Skeletal muscle satellite cell (primary cell): ENCODE results near the gene C4orf36.

Experiments
- H3K27me3 ChIP-seq: 2 replicates; pipeline ENCODE4 v1.7.0; 2013; ENCODE audit warnings: low read length; ENCODE audit not compliant: control insufficient read depth, insufficient read depth
- H3K36me3 ChIP-seq: 2 replicates; pipeline ENCODE4 v1.7.0; 2013; ENCODE audit warnings: mild to moderate bottlenecking, control low read depth, low read length; ENCODE audit not compliant: insufficient read depth
- H3K4me1 ChIP-seq: 2 replicates; pipeline ENCODE4 v1.7.0; 2013; ENCODE audit warnings: low read length; ENCODE audit not compliant: control insufficient read depth, insufficient read depth
- H3K4me2 ChIP-seq: 2 replicates; pipeline ENCODE4 v1.7.0; 2013; ENCODE audit warnings: mild to moderate bottlenecking, low read length
- H3K4me3 ChIP-seq: 2 replicates; pipeline ENCODE4 v1.7.0; 2013; ENCODE audit warnings: low read length
- H3K9ac ChIP-seq: 2 replicates; pipeline ENCODE4 v1.7.0; 2013; ENCODE audit warnings: mild to moderate bottlenecking, low read depth, low read length, moderate library complexity
- H3K9me3 ChIP-seq: replicated peaks from 2 replicates; pipeline ENCODE4 v1.7.0; 2013; ENCODE audit warnings: mild to moderate bottlenecking, control low read depth, low read length

The C4orf36 gene

GRCh38 chr4:86927843-86928395, 35.7 kb upstream of the C4orf36 start:
- peak overlapping the region; percentile 52 for H3K4me2 ChIP-seq
- H3K9ac ChIP-seq = no peak overlapping the region
- peaks cover 26% of the 10 kb centered on the region for H3K4me1 ChIP-seq
- no peaks in the 10 kb centered on the region for H3K36me3 ChIP-seq
- H3K27me3 ChIP-seq = no peaks in the 10 kb centered on the region
- H3K9me3 ChIP-seq = no peaks in the 10 kb centered on the region
- H3K4me3 ChIP-seq = no peak overlapping the region

DNA sequence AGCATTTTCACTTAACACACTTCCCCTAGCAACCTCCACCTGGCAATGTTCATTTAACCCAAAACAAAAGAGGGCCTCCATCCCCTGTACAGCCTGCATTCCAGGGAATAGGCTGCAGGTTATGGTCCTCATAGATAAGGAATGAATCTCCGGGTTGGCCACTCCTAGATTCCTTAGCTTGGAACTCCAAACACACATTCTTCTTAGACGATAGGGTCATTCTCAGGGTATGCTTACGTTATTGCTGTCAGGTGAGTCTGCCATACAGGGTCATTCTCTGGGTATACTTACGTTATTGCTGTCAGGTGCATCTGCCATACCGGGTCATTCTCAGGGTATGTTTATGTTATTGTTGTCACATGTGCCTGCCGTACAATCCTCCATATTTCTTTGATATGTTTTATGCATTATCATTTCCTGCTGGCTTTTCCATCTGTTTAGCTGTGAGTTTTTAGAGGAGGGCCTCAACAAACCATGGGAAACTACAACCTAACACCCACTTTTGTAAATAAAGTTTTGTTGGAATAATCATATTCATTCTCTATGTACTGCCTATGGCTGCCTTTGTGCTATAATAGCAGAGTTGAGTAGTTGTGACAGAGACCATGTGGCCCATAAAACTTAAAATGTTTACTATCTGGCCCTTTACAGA, 34.3 kb upstream of the C4orf36 start:
- H3K27me3 ChIP-seq = no peaks in the 10 kb centered on the region
- H3K9me3 ChIP-seq = no peaks in the 10 kb centered on the region
- H3K9ac ChIP-seq = no peak overlapping the region
- no peaks in the 10 kb centered on the region for H3K36me3 ChIP-seq
- H3K4me3 ChIP-seq = no peak overlapping the region
- H3K4me1 ChIP-seq = peaks cover 33% of the 10 kb centered on the region
- H3K4me2 ChIP-seq = no peak overlapping the region

GRCh38 chr4:86924811-86925210, 32.6 kb upstream of the C4orf36 start:
- peaks cover 40% of the 10 kb centered on the region for H3K4me1 ChIP-seq
- H3K27me3 ChIP-seq = no peaks in the 10 kb centered on the region
- peak overlapping the region; percentile 7 for H3K9ac ChIP-seq
- H3K4me2 ChIP-seq = no peak overlapping the region
- no peak overlapping the region for H3K4me3 ChIP-seq
- no peaks in the 10 kb centered on the region for H3K36me3 ChIP-seq
- H3K9me3 ChIP-seq = no peaks in the 10 kb centered on the region

DNA sequence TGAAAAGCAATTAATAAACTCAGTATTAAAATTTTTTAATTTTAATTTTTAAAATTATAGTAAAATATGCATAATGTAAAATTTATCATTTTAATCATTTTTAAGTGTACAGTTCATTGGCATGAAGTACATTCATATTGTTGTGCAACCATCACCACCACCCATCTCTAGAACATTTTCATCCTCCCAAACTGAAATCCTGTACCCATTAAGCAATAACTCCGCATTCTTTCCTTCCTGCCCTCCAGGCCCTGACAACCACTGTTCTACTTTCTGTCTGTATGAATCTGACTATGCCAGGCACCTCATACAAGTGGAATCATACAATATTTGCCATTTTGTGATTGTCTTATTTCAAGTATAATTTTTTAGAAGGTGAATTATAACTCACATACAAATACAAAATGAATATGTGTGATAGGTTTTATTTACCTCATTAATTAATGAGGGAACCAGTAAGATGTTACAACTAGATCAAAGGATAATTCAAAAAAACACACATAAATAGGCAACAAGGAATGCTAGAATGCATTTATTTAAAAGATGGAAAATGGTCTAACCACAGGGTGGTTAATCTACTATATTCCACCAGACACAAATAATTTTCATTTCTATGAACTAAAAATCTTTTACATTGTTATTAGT, 29.5 kb upstream of the C4orf36 start:
- no peaks in the 10 kb centered on the region for H3K36me3 ChIP-seq
- peak overlapping the region; percentile 27 for H3K4me2 ChIP-seq
- H3K9ac ChIP-seq = peak overlapping the region; percentile 28
- peaks cover 30% of the 10 kb centered on the region for H3K4me1 ChIP-seq
- H3K4me3 ChIP-seq = no peak overlapping the region
- H3K27me3 ChIP-seq = no peaks in the 10 kb centered on the region
- no peaks in the 10 kb centered on the region for H3K9me3 ChIP-seq

DNA sequence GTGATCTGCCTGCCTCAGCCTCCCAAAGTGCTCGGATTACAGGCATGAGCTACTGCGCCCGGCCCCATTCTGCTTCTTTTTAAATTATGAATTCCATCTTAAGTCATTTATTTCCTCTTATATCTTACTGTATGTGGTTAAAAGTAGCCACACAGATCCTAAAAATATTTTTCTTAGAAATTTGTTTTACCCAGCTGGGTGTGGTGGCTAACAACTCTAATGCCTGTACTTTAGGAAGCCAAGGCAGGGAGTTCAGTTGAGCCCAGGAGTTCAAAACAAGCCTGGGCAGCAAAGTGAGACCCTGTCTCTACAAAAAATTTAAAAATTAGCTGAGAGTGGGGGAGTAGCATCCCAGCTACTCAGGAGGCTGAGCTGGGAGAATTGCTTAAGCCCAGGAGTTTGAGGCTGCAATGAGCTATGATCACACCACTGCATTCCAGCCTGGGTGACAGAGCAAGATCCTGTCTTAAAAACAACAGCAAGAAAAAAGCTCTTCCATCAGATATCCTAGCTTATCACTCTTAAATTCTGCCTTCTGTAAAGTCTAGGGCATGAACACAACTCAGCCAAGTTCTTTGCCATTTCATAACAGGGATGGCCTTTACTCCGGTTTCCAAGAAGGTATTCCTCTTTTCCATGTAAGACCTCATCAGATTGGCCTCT, 27.5 kb upstream of the C4orf36 start:
- H3K4me2 ChIP-seq = no peak overlapping the region
- no peaks in the 10 kb centered on the region for H3K9me3 ChIP-seq
- no peak overlapping the region for H3K9ac ChIP-seq
- peaks cover 25% of the 10 kb centered on the region for H3K4me1 ChIP-seq
- no peak overlapping the region for H3K4me3 ChIP-seq
- H3K27me3 ChIP-seq = no peaks in the 10 kb centered on the region
- H3K36me3 ChIP-seq = no peaks in the 10 kb centered on the region

DNA sequence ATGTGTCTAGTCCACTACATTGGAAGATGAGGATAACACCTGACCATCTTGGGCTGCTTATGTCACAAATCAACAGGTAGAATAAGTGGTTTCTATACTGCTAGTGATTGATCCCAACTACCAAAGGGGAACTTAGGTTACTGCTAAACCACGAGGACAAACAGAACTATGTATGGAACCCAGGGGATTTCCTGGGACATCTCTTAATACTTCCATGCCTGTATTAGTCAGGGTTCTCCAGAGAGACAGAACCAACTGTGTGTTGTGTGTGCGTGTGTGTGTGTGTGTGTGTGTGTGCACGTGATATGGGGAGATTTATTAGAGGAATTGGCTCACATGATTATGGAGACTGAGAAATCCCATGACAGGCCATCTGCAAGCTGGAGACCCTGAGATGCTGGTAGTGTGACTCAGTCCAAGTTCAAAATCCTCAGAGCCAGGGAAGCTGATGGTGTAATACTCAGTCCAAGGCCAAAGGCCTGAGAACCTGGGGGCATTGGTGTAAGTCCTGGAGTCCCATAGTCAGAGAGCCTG, 26.4 kb upstream of the C4orf36 start:
- H3K36me3 ChIP-seq = no peaks in the 10 kb centered on the region
- H3K27me3 ChIP-seq = no peaks in the 10 kb centered on the region
- H3K9me3 ChIP-seq = no peaks in the 10 kb centered on the region

GRCh38 chr4:86917212-86918039, 25.2 kb upstream of the C4orf36 start:
- Histone ChIP-seq H3K36me3 (no peaks in the 10 kb centered on the region), H3K4me2 (no peak overlapping the region), H3K4me3 (no peak overlapping the region), H3K27me3 (no peaks in the 10 kb centered on the region), H3K9ac (no peak overlapping the region), H3K4me1 (peaks cover 21% of the 10 kb centered on the region), H3K9me3 (no peaks in the 10 kb centered on the region)

More for the DNA sequence above, 26.4 kb upstream of the C4orf36 start:
- Histone ChIP-seq H3K4me3 (no peak overlapping the region), H3K4me1 (peaks cover 21% of the 10 kb centered on the region), H3K4me2 (no peak overlapping the region), H3K9ac (no peak overlapping the region)

- Histone ChIP-seq H3K4me2 (no peak overlapping the region), H3K4me3 (no peak overlapping the region), H3K27me3 (no peaks in the 10 kb centered on the region), H3K36me3 (no peaks in the 10 kb centered on the region), H3K9me3 (no peaks in the 10 kb centered on the region), H3K4me1 (peaks cover 14% of the 10 kb centered on the region), H3K9ac (no peak overlapping the region)
Measured at GRCh38 chr4:86916392-86916791, 24.2 kb upstream of the C4orf36 start.

DNA sequence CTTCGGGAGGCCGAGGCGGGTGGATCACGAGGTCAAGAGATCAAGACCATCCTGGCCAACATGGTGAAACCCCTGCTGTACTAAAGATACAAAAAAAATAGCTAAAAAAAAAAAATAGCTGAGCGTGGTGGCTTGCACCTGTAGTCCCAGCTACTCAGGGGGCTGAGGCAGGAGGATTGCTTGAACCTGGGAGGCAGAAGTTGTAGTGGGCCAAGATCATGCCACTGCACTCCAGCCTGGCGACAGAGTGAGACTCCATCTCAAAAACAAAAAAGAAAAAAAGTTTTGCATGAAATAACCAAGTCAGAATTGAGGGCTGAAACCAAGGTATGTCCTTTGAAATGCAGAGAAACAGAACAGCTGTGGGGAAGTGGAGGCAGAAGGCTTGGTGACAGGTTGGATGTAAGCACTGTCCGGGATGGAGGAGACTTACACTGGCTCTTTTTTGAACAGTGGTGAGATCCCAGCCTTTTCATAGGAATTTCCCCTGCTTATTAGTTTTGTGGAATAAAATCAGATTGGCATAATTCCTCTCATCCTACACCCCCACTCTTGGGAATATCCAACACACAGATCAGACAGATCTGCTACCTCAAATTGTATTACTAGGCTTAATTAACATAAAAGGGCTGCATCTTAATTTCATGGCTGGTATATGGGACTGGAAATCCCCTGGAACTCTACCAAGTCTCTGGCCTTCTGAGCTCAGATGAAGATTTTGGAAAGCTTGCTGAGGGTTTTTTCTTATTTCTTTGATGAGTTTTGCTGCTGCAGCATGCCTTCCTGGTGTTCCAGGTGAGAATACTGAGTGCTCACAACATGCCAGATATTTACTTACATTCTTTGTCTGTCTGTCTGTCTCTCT, 18.8 kb upstream of the C4orf36 start:
- H3K4me3 ChIP-seq = no peak overlapping the region
- H3K27me3 ChIP-seq = no peaks in the 10 kb centered on the region

DNA sequence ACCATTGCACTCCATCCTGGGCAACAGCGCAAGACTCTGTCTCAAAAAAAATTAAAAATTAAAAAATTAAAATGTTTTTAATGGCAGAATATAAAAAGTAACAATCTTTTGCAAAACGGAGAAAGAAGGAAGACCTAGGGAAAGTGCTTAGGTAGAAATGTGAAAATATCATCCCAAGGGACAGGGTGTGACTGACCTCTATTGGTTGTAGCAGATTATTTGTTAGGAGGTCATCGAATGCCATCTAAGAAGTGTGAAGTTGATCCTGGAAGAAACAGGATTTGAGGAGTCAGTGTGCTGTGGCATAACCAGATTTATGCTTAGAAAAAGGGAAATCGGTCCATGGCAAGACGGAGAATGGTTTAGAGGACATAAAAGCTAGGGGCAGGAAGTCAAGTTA, 18.1 kb upstream of the C4orf36 start:
- no peaks in the 10 kb centered on the region for H3K27me3 ChIP-seq
- H3K4me2 ChIP-seq = no peak overlapping the region
- H3K36me3 ChIP-seq = no peaks in the 10 kb centered on the region
- no peak overlapping the region for H3K4me3 ChIP-seq
- H3K9me3 ChIP-seq = no peaks in the 10 kb centered on the region
- H3K9ac ChIP-seq = no peak overlapping the region
- no peaks in the 10 kb centered on the region for H3K4me1 ChIP-seq

More for the DNA sequence above, 18.8 kb upstream of the C4orf36 start:
- Histone ChIP-seq H3K4me1 (no peaks in the 10 kb centered on the region), H3K36me3 (no peaks in the 10 kb centered on the region), H3K9me3 (no peaks in the 10 kb centered on the region), H3K9ac (no peak overlapping the region), H3K4me2 (no peak overlapping the region)
